ENCODE data around the gene PNN.

GRCh38 chr14:39176263-39177167, 1.5 kb downstream of the PNN start:
- TF ChIP-seq CTCF (conservative IDR thresholded peaks at IDR 0.05; ENCODE audit: low read length), result no peak
- no peak for TF ChIP-seq EZH2phosphoT487 (IDR thresholded peaks at IDR 0.05; ENCODE audit: borderline replicate concordance)
